BE2C (cell line): Measurements from ENCODE around the gene OXGR1.

Source experiments
- DNase-seq: peaks from one replicate; pipeline ENCODE4 v3.0.0-alpha.2; 2020
- H3K27me3 ChIP-seq: fragments of 250-450 bp; sonication (Bioruptor Pico); 2 replicates; pipeline ENCODE4 v1.5.1; 2020; ENCODE audit warnings: mild to moderate bottlenecking
- H3K36me3 ChIP-seq: fragments of 250-450 bp; sonication (Bioruptor Pico); 2 replicates; pipeline ENCODE4 v1.5.1; 2020; ENCODE audit warnings: mild to moderate bottlenecking
- H3K4me1 ChIP-seq: fragments of 250-450 bp; sonication (Bioruptor Pico); 2 replicates; pipeline ENCODE4 v1.5.1; 2020
- H3K4me3 ChIP-seq: 2 replicates; pipeline ENCODE4 v1.5.1; 2011; ENCODE audit warnings: low read depth, low read length
- H3K9me3 ChIP-seq: fragments of 250-450 bp; sonication (Bioruptor Pico); 2 replicates; pipeline ENCODE4 v1.5.1; 2020
- CTCF ChIP-seq: IDR thresholded peaks from 2 replicates; pipeline ENCODE4 v1.5.1; 2012; ENCODE audit warnings: mild to moderate bottlenecking, low read depth, low read length

OXGR1 gene

DNA sequence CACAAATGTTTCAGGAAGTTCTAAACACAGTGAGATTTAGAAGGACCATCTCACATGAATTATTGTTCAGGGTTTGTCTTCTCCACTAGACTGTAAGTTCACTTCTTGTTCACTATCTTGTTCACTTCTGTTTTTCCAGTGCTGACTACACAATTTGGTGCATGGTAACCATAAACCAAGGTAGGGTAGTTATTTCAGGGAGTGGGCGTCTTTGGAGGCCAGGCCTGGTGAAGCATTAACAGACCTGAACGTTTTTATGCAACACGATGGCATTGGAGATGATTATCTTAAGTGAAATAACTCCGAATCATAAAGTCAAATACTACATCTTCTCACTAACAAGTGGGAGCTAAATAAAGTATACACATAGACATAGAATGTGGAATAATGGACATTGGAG is 14.4 kb upstream of the OXGR1 start:
- peaks cover 16% of the 10 kb centered on the region for H3K4me1 ChIP-seq

DNA sequence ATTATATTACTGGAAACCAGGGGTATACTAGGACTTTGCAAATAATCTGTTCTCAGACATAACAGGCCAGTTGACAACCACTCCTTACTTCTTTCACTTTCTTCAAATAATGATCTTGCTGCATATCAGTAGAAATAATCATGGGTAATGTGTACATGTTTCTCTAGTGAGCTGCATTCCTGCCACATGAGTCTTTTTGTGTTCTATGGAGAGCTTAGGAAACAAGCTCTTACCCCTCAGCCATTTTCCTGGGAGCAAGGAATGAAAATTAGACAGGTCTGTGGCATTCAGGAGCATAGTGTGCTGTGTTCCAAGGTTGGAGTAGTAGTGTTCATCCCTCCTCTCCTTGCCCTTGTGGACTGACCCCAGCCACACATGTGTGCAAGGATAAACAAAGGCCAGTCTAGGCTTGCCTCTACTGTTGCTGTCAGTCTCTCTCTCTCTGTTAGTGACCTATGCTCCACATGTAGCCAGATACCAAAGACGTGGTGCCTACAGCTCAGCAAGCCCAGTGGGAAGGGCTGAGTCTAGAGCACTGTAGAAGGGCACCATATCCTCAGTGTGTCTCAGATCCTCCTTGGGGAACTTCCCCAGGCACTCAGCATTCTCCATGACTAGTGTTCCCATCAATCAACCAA is 11.5 kb upstream of the OXGR1 start:
- no peak for TF ChIP-seq CTCF
- Histone ChIP-seq H3K4me1 (peaks cover 16% of the 10 kb centered on the region), H3K4me3 (no peak overlapping the region), H3K27me3 (no peaks in the 10 kb centered on the region), H3K9me3 (no peaks in the 10 kb centered on the region), H3K36me3 (no peaks in the 10 kb centered on the region)
- DNase-seq = no peak

More for the DNA sequence above, 14.4 kb upstream of the OXGR1 start:
- Histone ChIP-seq H3K36me3 (no peaks in the 10 kb centered on the region), H3K9me3 (no peaks in the 10 kb centered on the region), H3K4me3 (no peak overlapping the region), H3K27me3 (no peaks in the 10 kb centered on the region)
- no peak for TF ChIP-seq CTCF
- DNase-seq = no peak

DNA sequence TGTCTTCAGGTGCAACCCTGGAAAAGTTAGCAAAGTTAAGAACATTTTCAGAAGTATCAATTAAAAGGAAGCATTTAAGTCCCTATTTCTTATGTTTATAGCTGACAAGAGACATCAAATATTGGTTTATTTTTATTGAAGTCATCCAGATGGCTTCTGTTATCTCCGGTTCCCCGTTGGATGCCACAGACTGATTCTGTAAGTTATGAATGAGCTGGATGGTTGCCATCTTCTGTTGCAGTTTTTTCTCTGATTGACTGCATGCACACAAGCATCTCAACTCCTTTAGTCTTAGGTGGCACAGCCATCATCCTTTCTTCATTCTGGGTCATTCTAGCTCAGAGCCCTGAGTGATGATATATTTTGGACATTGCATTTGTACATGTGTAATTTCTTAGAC is 10.6 kb upstream of the OXGR1 start:
- H3K9me3 ChIP-seq = no peaks in the 10 kb centered on the region
- peaks cover 16% of the 10 kb centered on the region for H3K4me1 ChIP-seq
- DNase-seq = peak; percentile 30
- no peak for TF ChIP-seq CTCF
- H3K4me3 ChIP-seq = no peak overlapping the region
- H3K36me3 ChIP-seq = no peaks in the 10 kb centered on the region
- no peaks in the 10 kb centered on the region for H3K27me3 ChIP-seq

DNA sequence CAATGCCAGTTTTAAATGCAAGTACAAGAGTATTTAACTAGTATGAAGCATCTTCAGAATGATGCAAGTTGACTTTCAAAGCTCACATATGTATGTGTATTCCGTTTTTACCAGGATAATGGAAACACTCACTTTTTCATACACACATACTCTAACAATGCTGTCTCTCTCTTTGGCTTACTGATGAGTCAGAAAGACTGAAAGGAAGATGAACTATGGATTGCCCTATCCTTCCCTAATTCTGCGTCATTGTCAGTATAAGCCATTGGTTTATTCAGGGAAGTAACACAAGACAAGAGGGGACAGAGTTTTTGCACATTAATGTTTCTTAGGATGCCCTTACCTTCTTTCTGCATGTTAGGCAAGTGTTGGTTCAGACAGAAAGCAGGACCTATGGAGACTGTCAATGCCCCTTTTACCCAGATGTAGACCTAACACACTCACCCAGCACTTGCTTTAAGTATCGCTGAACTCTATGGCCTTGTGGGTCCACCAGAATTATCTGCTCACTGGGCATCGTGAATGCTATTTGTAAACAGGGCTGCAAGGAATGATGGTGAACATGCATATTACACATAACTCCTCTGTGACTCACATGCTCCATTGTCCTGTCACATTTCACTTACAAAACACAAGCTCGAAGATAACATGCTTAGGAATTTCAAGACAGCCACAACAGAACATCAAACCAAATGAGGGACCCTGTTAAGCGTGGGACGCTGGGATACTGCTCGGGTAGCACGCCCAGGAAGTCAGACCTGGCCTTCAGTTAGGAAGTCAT is 10.0 kb upstream of the OXGR1 start:
- DNase-seq = no peak
- Histone ChIP-seq H3K4me1 (peaks cover 16% of the 10 kb centered on the region), H3K27me3 (no peaks in the 10 kb centered on the region), H3K4me3 (no peak overlapping the region), H3K36me3 (no peaks in the 10 kb centered on the region), H3K9me3 (no peaks in the 10 kb centered on the region)
- no peak for TF ChIP-seq CTCF

- Histone ChIP-seq H3K4me3 (no peak overlapping the region), H3K27me3 (no peaks in the 10 kb centered on the region), H3K9me3 (no peaks in the 10 kb centered on the region), H3K36me3 (no peaks in the 10 kb centered on the region), H3K4me1 (peaks cover 16% of the 10 kb centered on the region)
- no peak for DNase-seq
- no peak for TF ChIP-seq CTCF
These were observed 8.8 kb upstream of the OXGR1 start for GRCh38 chr13:97003071-97003470.

DNA sequence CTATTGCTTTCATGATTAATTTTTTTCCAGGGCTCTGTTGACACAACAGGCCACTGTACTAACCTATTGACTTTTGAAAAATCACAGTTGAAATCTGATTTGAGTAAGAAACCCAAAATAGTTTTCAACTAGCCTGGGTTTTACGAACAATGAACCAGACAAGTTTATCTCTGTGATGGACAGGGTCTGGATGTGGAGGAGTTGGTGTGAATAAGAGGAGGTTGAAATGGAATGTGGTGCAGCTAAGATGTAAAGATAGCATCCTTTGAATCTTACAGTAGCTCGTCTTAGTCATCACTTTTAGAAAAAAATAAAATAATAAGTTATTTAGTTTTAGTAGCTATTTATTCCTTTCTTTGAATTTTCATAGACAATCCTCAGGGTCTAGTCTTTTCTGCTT is 8.3 kb upstream of the OXGR1 start:
- H3K27me3 ChIP-seq = no peaks in the 10 kb centered on the region
- no peaks in the 10 kb centered on the region for H3K36me3 ChIP-seq
- DNase-seq = no peak
- no peak for TF ChIP-seq CTCF
- H3K4me1 ChIP-seq = peaks cover 16% of the 10 kb centered on the region
- H3K4me3 ChIP-seq = no peak overlapping the region
- H3K9me3 ChIP-seq = no peaks in the 10 kb centered on the region
